Mesendoderm (in vitro differentiated cells): ENCODE measurements around the gene HIBCH.

Experiments used
- DNase-seq: peaks from one replicate; pipeline ENCODE4 v3.0.0; 2013
- H2AK5ac ChIP-seq: 2 replicates; pipeline ENCODE4 v1.6.1; 2013; ENCODE audit warnings: low read length, inconsistent platforms
- H2BK120ac ChIP-seq: 2 replicates; pipeline ENCODE4 v1.6.1; 2013; ENCODE audit warnings: low read depth, mild to moderate bottlenecking, low read length, moderate library complexity, mixed read lengths
- H2BK15ac ChIP-seq: replicated peaks from 2 replicates; pipeline ENCODE4 v1.6.1; 2013; ENCODE audit warnings: low read depth, mild to moderate bottlenecking, moderate library complexity
- H2BK5ac ChIP-seq: 2 replicates; pipeline ENCODE4 v1.6.1; 2013; ENCODE audit warnings: low read length, inconsistent platforms
- H3K18ac ChIP-seq: 2 replicates; pipeline ENCODE4 v1.6.1; 2013; ENCODE audit warnings: mild to moderate bottlenecking, low read length, mixed read lengths
- H3K23ac ChIP-seq: one replicate; pipeline ENCODE4 v1.6.1; 2013; ENCODE audit warnings: low read length
- H3K27ac ChIP-seq: 2 replicates; pipeline ENCODE4 v1.5.1; 2013; ENCODE audit warnings: low read depth, mild to moderate bottlenecking, inconsistent platforms, low read length, moderate library complexity
- H3K27me3 ChIP-seq: 2 replicates; pipeline ENCODE4 v1.6.1; 2013; ENCODE audit warnings: low read length, control low read depth, mild to moderate bottlenecking, inconsistent platforms; ENCODE audit not compliant: insufficient read depth, poor library complexity
- H3K36me3 ChIP-seq: 2 replicates; pipeline ENCODE4 v1.6.1; 2013; ENCODE audit warnings: low read length, inconsistent platforms; ENCODE audit not compliant: control insufficient read depth, insufficient read depth
- H3K4ac ChIP-seq: one replicate; pipeline ENCODE4 v1.6.1; 2013; ENCODE audit warnings: low read depth, mild to moderate bottlenecking, low read length, moderate library complexity
- H3K4me1 ChIP-seq: 2 replicates; pipeline ENCODE4 v1.6.1; 2013; ENCODE audit warnings: low read depth, low read length, inconsistent platforms; ENCODE audit not compliant: control insufficient read depth
- H3K4me2 ChIP-seq: 2 replicates; pipeline ENCODE4 v1.6.1; 2013; ENCODE audit warnings: low read length
- H3K4me3 ChIP-seq: 2 replicates; pipeline ENCODE4 v1.5.1; 2013; ENCODE audit warnings: mild to moderate bottlenecking, low read length
- H3K56ac ChIP-seq: one replicate; pipeline ENCODE4 v1.6.1; 2013; ENCODE audit warnings: low read length
- H3K79me1 ChIP-seq: 2 replicates; pipeline ENCODE4 v1.6.1; 2013; ENCODE audit warnings: low read length, inconsistent platforms
- H3K79me2 ChIP-seq: 2 replicates; pipeline ENCODE4 v1.6.1; 2013; ENCODE audit warnings: mild to moderate bottlenecking, low read length; ENCODE audit not compliant: control insufficient read depth, insufficient read depth
- H3K9ac ChIP-seq: 2 replicates; pipeline ENCODE4 v1.6.1; 2013; ENCODE audit warnings: low read length, inconsistent platforms
- H4K5ac ChIP-seq: one replicate; pipeline ENCODE4 v1.6.1; 2013; ENCODE audit warnings: low read length
- H4K8ac ChIP-seq: one replicate; pipeline ENCODE4 v1.6.1; 2013; ENCODE audit warnings: low read depth, mild to moderate bottlenecking, control low read depth, low read length, moderate library complexity
- WGBS: extraction: QIAGEN DNeasy Blood & Tissue Kit; methylation state at CpG from one replicate; pipeline ENCODE4 v1.1.7; 2013; ENCODE audit warnings: low lambda C conversion rate, missing lambda C conversion rate; ENCODE audit not compliant: insufficient coverage; ENCODE audit errors: extremely low coverage; 5-methylcytosine and 5-hydroxymethylcytosine counted together

Gene HIBCH

GRCh38 chr2:190325588-190325987 is 6.0 kb upstream of the HIBCH start:
- Histone ChIP-seq H3K79me1 (no peaks in the 10 kb centered on the region), H3K18ac (no peak overlapping the region), H2AK5ac (no peak overlapping the region), H3K23ac (no peak overlapping the region), H3K4me1 (no peaks in the 10 kb centered on the region), H3K56ac (no peak overlapping the region), H4K8ac (no peak overlapping the region), H2BK15ac (no peak overlapping the region), H3K4ac (no peak overlapping the region), H3K4me2 (no peak overlapping the region), H3K36me3 (no peaks in the 10 kb centered on the region), H3K79me2 (no peaks in the 10 kb centered on the region), H4K5ac (no peak overlapping the region), H2BK120ac (no peak overlapping the region), H3K9ac (no peak overlapping the region), H2BK5ac (no peak overlapping the region), H3K27me3 (no peaks in the 10 kb centered on the region), H3K27ac (no peak overlapping the region), H3K4me3 (no peak overlapping the region)
- no peak for DNase-seq
- WGBS: 100% methylated on average over 1 of the region's 2 CpGs

- Histone ChIP-seq H3K79me1 (peaks cover 1% of the 10 kb centered on the region), H3K4ac (no peak overlapping the region), H3K9ac (no peak overlapping the region), H4K8ac (no peak overlapping the region), H3K27ac (no peak overlapping the region), H3K36me3 (no peaks in the 10 kb centered on the region), H3K79me2 (peaks cover 1% of the 10 kb centered on the region), H3K4me3 (no peak overlapping the region), H2BK15ac (no peak overlapping the region), H3K4me2 (no peak overlapping the region), H3K56ac (no peak overlapping the region), H2BK120ac (no peak overlapping the region), H3K27me3 (no peaks in the 10 kb centered on the region), H3K23ac (no peak overlapping the region), H2BK5ac (no peak overlapping the region), H2AK5ac (no peak overlapping the region), H3K4me1 (no peaks in the 10 kb centered on the region), H4K5ac (no peak overlapping the region), H3K18ac (no peak overlapping the region)
- DNase-seq: no peak
Measured at GRCh38 chr2:190323406-190323805, 3.8 kb upstream of the HIBCH start.

- no peak overlapping the region for H2BK120ac ChIP-seq
Measured at GRCh38 chr2:190320696-190321095, 1.1 kb upstream of the HIBCH start.

GRCh38 chr2:190318931-190319554 is 583 bp downstream of the HIBCH start:
- Histone ChIP-seq H2BK120ac (no peak overlapping the region), H3K36me3 (no peaks in the 10 kb centered on the region), H3K27ac (no peak overlapping the region), H2BK5ac (no peak overlapping the region), H3K79me2 (peaks cover 4% of the 10 kb centered on the region), H3K79me1 (peaks cover 8% of the 10 kb centered on the region), H2BK15ac (no peak overlapping the region), H3K4me1 (no peaks in the 10 kb centered on the region), H4K5ac (no peak overlapping the region), H3K56ac (peak overlapping the region; percentile 91), H3K4me2 (peak overlapping the region; percentile 59), H3K4ac (no peak overlapping the region), H3K23ac (no peak overlapping the region), H3K4me3 (peak overlapping the region; percentile 83), H3K27me3 (no peaks in the 10 kb centered on the region), H2AK5ac (no peak overlapping the region), H3K9ac (peak overlapping the region; percentile 72), H3K18ac (peak overlapping the region; percentile 42), H4K8ac (no peak overlapping the region)
- DNase-seq: no peak
- no CpG with 5 or more reads among the region's 12 CpGs for WGBS

More at GRCh38 chr2:190320696-190321095, 1.1 kb upstream of the HIBCH start:
- H3K27ac ChIP-seq: no peak overlapping the region
- no peaks in the 10 kb centered on the region for H3K4me1 ChIP-seq
- no peak overlapping the region for H2BK15ac ChIP-seq
- H3K79me2 ChIP-seq: peaks cover 4% of the 10 kb centered on the region
- no CpG with 5 or more reads among the region's 4 CpGs for WGBS
- H3K9ac ChIP-seq: no peak overlapping the region
- no peak for DNase-seq
- no peaks in the 10 kb centered on the region for H3K27me3 ChIP-seq
- H3K56ac ChIP-seq: no peak overlapping the region
- H3K36me3 ChIP-seq: no peaks in the 10 kb centered on the region
- H4K5ac ChIP-seq: no peak overlapping the region
- no peak overlapping the region for H3K4me3 ChIP-seq
- no peak overlapping the region for H4K8ac ChIP-seq
- H3K23ac ChIP-seq: no peak overlapping the region
- H3K4me2 ChIP-seq: no peak overlapping the region
- H3K4ac ChIP-seq: no peak overlapping the region
- no peak overlapping the region for H2BK5ac ChIP-seq
- no peak overlapping the region for H2AK5ac ChIP-seq
- H3K18ac ChIP-seq: no peak overlapping the region
- peaks cover 8% of the 10 kb centered on the region for H3K79me1 ChIP-seq

GRCh38 chr2:190318514-190318913 is 1.1 kb downstream of the HIBCH start:
- Histone ChIP-seq H3K18ac (no peak overlapping the region), H2AK5ac (no peak overlapping the region)

GRCh38 chr2:190315273-190315672 is 4.4 kb downstream of the HIBCH start:
- WGBS: no CpG with 5 or more reads among the region's 2 CpGs
- no peaks in the 10 kb centered on the region for H3K36me3 ChIP-seq
- no peak overlapping the region for H2AK5ac ChIP-seq
- H3K4me2 ChIP-seq: no peak overlapping the region
- peaks cover 4% of the 10 kb centered on the region for H3K79me2 ChIP-seq
- H3K4ac ChIP-seq: no peak overlapping the region
- H4K8ac ChIP-seq: no peak overlapping the region
- no peak overlapping the region for H2BK5ac ChIP-seq
- no peak overlapping the region for H3K27ac ChIP-seq
- H3K4me3 ChIP-seq: no peak overlapping the region
- H3K4me1 ChIP-seq: no peaks in the 10 kb centered on the region
- H3K23ac ChIP-seq: no peak overlapping the region
- no peak overlapping the region for H3K56ac ChIP-seq
- H3K27me3 ChIP-seq: no peaks in the 10 kb centered on the region
- H3K9ac ChIP-seq: no peak overlapping the region
- H2BK15ac ChIP-seq: no peak overlapping the region
- DNase-seq: no peak
- H4K5ac ChIP-seq: no peak overlapping the region
- no peak overlapping the region for H2BK120ac ChIP-seq
- H3K18ac ChIP-seq: no peak overlapping the region
- H3K79me1 ChIP-seq: peaks cover 8% of the 10 kb centered on the region

More at GRCh38 chr2:190318514-190318913, 1.1 kb downstream of the HIBCH start:
- no peak overlapping the region for H3K27ac ChIP-seq
- H3K4ac ChIP-seq: no peak overlapping the region
- no peak for DNase-seq
- H3K36me3 ChIP-seq: no peaks in the 10 kb centered on the region
- WGBS: no CpG with 5 or more reads among the region's 4 CpGs
- H3K23ac ChIP-seq: no peak overlapping the region
- peaks cover 4% of the 10 kb centered on the region for H3K79me2 ChIP-seq
- H4K8ac ChIP-seq: no peak overlapping the region
- H3K4me3 ChIP-seq: no peak overlapping the region
- no peak overlapping the region for H2BK15ac ChIP-seq
- peaks cover 8% of the 10 kb centered on the region for H3K79me1 ChIP-seq
- peak overlapping the region; percentile 28 for H3K56ac ChIP-seq
- no peak overlapping the region for H2BK120ac ChIP-seq
- H3K9ac ChIP-seq: peak overlapping the region; percentile 23
- no peak overlapping the region for H3K4me2 ChIP-seq
- H3K4me1 ChIP-seq: no peaks in the 10 kb centered on the region
- H4K5ac ChIP-seq: no peak overlapping the region
- H2BK5ac ChIP-seq: no peak overlapping the region
- no peaks in the 10 kb centered on the region for H3K27me3 ChIP-seq
